GM12874 (cell line): ENCODE data around the gene BCL10.

Experiments
- CTCF ChIP-seq: IDR thresholded peaks from 2 replicates; pipeline ENCODE4 v1.5.1; 2011; ENCODE audit warnings: low read depth, mild to moderate bottlenecking, control low read depth, low read length, moderate library complexity; ENCODE audit not compliant: insufficient read depth

The BCL10 gene

GRCh38 chr1:85225624-85226380 lies 50.6 kb downstream of the BCL10 start:
- no peak for TF ChIP-seq CTCF

DNA sequence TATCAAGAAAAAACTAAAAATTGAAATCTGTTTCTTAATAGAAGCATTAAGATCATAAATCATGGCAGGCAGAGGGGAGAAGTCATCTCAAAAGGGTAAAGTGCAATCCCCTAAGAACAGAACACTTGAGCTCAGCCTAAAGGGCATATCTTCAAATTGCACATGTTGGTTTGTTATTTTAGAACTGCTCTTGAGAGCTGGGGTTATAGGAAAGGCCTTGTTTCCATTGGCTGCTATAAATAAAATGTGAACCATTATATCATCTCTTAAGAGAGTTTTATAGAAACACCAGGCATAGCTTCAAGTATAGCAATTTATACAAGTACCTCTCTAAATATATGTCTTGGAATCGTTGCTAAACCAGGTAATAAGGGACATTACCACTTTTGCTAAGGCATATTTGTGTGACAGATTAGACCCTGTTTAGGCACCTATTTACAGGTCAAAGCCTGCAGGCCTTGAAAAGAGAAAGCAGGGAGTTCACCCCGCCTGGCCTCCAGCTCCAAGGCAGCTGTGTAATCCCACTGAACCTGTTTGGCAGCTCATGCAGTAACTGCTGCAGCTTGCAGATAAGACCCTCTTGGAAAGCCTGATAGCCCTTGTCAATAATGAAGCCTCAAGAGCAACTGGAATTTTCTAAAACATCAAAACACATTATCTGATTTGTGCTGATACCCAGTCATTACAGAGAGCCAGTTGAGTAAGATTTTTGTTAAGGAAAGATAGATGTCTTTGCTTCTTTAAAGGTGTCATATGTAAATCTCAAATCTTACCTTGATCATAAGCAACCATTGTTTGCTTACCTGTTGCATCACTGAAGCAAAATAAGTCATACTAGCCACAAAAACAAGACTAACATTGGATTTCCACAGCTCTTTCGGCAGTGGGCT lies 51.5 kb downstream of the BCL10 start:
- TF ChIP-seq CTCF: no peak

GRCh38 chr1:85224295-85224694 lies 52.1 kb downstream of the BCL10 start:
- no peak for TF ChIP-seq CTCF

GRCh38 chr1:85223334-85223733 lies 53.1 kb downstream of the BCL10 start:
- TF ChIP-seq CTCF: no peak

GRCh38 chr1:85220756-85221201 lies 55.7 kb downstream of the BCL10 start:
- no peak for TF ChIP-seq CTCF

- TF ChIP-seq CTCF: no peak
These were observed 56.4 kb downstream of the BCL10 start for GRCh38 chr1:85219853-85220610.

DNA sequence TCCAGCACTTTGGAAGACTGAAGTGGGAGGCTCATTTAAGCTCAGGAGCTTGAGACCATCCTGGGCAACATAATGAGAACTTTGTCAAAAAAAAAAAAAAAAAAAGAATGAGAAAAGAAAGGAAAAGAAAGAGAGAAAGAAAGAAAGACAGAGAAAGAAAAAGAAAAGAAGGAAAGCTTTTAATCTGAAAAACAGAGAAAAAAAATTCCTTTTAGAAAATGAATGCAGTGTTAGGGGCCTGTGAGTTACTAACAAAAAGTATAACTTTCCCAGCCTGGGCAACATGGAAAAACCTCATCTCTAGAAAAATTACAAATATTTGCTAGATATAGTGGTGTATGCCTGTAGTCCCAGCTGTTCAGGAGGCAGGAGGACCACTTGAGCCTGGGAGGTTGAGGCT lies 59.7 kb downstream of the BCL10 start:
- no peak for TF ChIP-seq CTCF
